SH-SY5Y (cell line): ENCODE measurements around the gene HORMAD2.

Source experiments
- GATA2 ChIP-seq: IDR thresholded peaks from 2 replicates; pipeline ENCODE4 v1.6.1; 2011; ENCODE audit warnings: mild to moderate bottlenecking, low read depth, low read length
- GATA3 ChIP-seq: IDR thresholded peaks from 2 replicates; pipeline ENCODE4 v1.6.1; 2011; ENCODE audit warnings: low read depth, mild to moderate bottlenecking, low read length, moderate library complexity

DNA sequence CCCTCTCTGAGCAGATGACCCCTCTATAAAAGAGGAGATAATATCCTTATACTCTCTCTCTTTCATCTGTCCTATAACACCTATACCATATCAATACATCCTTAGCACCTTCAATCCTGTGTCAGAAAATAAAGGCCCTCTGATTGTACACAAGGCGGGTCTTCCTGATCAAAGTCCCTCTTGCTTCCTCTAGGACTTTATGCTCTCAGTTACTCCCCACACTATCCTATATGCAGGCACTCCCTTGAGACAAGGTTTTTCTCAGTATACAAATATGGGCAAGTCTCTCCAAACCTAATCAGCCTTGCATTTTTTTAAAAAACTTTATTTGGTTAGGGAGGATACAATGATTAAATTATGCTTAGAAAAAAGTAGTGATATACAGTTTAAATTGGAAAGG lies 17.3 kb upstream of the HORMAD2 start:
- TF ChIP-seq GATA3: no peak
- TF ChIP-seq GATA2: no peak
